ENCODE results near the gene RNFT2.
"Not testable (repeated sequence)": the region's sequence is repeated elsewhere in the genome, so short reads cannot be mapped to it uniquely, and the experiment has no call there.

Gene RNFT2

DNA sequence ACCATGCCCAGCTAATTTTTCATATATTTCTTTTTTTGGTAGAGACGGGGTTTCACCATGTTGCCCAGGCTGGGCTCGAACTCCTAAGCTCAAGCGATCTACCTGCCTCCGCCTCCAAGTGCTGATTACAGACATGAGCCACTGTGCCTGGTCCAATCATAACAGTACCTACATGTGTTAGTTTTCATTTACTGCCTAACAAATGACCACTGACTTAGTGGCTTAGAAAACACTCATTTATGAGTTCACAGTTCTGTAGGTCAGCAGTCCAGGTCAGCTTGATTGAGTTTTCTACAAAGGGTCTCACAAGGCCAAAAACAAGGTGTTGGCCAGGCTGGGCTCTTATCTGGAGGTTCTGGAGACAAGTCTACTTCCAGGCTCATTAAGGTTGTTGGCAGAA, 60.6 kb downstream of the RNFT2 start:
- DNase-seq = no peak

DNA sequence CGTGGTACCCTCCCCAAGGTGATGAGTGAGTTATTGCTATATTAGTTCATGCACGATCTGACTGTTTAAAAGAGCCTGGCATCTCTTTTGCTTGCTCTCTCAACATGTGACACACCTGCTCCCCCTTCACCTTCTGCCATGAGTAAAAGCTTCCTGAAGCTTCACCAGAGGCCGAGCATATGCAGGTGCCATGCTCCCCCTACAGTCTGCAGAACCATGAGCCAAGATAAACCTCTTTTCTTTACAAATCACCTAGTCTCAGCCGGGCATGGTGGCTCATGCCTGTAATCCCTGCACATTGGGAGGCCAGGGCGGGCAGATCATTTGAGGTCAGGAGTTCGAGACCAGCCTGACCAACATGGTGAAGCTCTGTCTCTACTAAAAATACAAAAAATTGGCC, 61.8 kb downstream of the RNFT2 start:
- DNase-seq = no peak

DNA sequence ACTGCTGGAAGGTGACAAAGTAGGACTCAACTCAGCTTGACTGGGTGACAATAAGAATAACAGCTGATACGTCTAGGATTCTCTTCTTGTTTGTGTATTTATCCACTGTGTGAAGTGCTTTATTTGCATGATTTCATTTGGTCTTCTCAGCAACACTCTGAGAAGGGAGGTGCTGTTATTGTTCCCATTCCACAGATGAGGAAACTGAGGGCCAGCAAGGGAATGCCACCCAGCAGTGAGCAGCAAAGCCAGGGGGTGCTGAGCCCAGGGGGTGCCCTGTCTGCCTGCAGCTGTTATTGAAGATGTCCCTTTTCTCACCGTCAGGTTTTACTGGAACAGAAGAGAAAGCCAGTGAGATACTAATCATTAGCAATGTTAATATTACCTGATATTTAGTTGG, 62.8 kb downstream of the RNFT2 start:
- no peak for DNase-seq

DNA sequence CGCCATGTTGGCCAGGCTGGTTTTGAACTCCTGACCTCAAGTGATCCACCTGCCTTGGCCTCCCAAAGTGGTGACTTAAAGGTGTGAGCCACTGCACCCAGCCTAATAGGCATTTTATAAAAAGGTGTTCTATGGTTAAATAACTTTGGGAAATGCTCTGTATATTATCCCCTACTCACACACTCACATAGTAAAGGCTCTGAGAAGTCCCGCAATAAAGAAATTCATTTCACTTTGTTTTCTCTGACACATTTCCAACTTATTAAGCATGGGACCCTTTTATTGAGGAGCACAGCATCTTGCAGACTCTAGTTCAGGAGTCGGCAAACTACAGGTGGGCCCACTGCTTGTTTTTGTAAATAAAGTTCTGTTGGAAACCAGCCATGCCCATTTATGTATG, 63.9 kb downstream of the RNFT2 start:
- DNase-seq = no peak

DNA sequence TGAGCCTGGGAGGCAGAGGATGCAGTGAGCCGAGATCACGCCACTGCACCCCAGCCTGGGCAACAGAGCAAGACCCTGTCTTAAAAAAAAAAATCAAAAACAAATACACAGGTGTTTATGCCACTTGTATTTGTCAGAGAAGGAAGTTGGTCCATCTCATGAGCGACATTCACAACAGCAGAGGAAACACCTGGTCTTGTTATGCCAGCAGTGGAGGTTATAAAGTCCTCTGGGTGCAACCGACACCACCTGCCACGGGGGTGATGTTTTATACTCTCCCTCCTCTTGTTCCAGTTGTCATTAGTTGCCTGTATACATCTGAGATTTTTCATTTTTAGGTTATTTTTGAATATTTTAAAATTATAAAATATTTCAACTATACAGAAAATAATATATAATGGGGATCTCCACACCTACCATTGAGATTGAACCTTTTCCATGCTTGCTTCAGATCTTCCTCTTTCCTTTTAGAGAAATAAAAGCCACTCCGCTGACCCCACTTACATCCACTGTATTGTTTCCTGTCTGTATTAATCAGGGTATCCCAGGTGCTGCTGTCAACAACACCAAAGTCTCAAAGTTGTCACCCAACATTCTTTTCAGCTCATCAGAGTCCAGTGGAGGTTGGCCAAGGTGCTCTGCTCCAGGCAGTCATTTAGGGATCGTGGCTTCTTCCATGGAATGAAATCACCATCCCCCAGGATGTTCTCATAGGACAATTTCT, 65.1 kb downstream of the RNFT2 start:
- DNase-seq = no peak

DNA sequence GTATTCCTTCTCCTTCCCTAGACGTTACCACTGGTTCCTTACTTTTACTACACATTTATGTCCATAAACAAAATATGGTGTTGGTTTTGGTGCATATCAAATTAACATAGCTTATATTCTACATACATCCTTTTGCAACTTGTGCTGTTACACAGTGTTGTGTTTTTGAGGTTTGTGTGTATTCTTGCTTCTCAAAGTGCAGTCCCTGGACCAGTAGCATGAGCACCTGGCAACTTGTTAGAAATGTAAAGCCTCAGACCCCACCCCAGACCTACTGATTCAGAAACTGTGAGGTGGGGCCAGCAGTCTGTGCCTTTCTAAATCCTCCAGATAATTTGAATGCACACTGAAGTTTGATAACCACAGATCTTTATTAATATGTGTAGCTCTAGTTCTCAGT, 65.9 kb downstream of the RNFT2 start:
- no peak for DNase-seq

DNA sequence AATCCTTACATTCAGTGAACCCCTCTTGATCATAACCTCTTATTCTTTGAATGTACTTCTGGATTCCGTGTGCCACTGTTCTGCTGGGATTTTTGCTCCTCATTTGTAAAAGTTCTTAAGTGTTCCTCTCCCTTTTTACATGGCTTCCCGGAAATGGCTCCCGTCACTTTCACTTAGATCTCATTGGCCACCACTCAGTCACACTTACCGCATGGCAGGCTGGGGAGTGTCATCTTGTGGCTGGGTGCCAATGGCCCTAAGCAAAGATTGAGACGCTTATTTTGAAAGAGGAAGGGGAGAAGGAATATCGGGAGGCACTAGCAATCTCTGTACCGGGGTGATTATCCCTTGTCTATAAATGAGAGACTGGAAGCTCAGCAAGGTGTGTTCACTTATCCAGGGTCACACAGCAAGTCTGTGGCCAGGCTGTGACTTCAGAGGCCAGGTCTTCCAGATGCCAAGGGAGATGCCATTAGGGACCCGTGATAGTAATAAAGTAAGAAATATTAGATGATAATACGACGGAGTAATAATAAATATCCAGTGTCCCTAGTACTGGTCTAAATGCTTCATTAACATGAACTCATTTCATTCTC, 68.8 kb downstream of the RNFT2 start:
- DNase-seq = no peak

DNA sequence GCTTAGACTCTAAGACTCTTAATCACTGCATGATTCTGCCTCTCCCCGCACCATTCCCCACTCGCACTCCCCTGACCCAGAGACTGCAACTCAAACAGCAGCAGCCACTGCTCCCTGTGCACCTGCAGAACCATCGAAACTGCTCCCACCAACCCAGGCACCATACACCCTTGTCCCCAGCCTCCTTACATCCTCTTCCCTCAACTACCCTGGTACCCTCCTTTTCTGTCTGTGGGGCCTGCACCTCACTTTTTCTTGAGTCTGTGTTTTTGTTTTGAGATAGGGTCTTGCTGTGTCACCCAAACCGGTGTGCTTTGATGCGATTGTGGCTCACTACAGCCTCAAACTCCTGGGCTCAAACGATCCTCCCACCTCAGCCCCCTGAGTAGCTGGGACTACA, 69.4 kb downstream of the RNFT2 start:
- no peak for DNase-seq

DNA sequence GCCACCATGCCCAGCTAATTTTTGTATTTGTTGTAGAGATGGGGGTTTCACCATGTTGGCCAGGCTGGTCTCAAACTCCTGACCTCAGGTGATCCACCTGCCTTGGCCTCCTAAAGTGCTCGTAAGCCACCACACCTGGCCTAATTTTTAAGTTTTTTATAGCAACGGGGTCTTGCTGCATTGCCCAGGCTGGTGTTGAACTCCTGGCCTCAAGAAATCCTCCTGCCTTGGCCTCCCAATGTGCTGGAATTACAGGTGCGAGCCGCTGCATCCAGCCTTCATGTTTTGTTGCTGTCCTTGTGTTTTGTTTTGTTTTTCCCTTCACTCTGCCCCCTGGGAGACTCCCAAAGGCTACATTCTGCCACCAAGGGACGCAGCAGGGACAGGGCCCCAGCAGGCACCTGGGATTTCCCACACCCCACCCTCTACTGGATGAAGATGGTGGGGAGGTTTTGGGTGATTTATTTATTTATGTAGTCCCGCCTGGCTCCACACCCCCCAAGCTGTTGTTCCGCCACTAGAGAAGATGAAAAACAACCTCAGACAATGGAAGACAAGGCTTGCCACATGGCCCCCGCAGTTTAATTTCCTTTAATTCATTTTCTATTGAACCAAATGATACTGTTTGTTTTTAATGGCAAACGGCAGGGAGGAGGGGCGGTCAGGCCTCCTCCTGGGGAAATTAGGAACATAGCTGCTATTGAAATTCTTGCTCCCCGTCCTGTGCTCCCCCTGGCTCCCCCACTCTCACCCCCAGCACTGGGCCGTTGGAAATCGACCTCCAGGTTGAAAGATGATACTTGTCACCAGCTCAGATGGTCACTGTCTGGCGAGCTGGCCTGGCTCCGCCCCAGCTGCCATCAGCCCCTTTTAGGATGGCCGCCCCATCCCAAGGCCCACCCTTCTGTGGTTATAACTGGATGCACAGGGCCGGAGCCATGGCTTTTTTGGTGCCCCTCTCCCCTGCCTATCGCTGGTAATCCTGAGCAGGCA, 70.3 kb downstream of the RNFT2 start:
- no peak for DNase-seq

DNA sequence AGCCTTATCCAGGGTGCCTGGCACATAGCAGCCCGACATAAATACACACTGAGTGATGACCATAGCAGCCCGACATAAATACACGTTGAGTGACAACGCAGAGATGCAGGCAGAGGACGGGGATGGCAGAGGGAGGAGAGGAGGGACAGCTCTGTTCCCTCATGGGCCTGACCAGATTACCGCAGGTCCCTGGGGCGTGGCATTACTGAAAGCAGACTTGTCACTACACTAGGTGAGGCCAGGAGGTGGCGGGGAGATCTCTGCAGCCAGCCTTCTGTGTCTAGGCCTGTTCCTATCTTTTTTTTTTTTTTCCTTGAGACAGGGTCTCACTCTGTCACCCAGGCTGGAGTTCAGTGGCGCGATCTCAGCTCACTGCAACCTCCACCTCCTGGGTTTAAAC, 74.1 kb downstream of the RNFT2 start:
- DNase-seq = no peak

DNA sequence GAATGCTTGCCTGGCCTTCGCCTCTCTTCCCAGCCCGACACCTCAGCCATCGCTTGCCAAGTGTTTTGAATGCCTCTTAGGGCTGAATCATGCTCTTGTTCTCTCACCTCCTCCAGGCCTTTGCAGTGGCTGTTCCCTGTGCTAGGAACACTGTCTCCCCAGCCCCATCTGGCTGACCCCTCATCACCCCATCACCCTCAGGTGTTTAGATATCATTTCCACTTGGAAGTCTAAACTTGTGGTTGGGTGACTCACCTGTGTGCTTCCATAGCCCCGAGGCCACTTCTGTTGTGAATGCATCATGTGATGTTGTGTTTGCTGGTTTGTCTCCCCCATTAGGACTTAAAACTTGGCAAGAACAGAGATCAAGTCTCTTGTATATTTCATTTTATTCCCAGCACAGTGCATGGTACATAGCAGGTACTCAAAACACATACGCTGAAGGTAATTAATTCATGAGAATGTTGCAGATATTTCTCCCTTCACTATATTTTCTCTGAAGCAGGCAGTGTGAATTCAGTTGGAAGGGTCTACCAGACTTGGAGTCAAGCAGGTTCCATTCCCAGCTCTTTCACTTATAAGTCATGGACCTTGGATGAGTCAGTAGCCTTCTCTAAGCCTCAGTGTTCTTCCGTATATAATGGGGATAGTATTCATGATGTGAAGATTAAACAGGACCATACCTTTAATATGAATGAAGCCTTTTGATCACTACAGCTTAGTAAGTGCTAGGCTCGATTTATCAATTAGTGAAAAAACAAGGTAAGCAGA, 75.3 kb downstream of the RNFT2 start:
- DNase-seq = no peak

DNA sequence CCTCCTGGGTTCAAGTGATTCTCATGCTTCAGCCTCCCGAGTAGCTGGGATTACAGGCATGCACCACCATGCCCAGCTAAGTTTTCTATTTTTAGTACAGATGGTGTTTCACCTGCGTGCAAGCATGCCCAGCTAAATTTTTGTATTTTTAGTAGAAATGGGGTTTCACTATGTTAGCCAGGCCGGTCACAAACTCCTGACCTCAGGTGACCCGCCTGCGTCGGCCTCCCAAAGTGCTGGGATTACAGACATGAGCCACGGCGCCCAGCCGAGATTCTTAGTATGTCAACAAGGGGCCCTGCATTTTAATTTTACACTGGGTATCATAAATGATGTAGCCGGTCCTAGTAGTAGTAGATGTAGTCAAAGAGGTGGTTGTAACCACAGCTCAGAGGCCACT, 76.7 kb downstream of the RNFT2 start:
- DNase-seq = not testable (repeated sequence)

DNA sequence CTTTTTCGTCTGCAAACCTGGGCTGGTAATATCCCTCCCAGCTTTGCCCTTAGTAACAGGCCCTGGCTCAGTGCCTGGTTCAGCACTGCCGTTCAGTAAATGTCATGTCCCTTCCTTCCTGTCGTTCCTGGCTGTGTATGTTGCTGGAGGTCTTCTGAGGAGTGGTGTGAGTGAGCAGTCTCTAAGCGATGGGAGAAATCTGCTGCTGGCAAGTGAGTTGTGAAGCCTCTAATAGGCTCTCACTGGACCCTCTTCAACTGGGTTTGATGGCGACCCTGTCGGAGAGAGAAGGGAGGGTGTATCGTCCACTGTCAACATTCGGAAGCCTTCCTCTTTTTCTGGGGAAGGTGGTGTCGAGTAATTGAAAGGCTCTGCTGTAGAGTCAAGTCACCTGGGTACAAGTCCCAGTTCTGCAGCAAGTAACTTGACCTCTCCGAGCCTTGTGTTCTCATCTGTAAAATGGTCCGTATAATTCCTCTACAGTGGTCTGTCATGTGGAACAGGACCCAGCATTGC, 80.3 kb downstream of the RNFT2 start:
- DNase-seq = no peak

DNA sequence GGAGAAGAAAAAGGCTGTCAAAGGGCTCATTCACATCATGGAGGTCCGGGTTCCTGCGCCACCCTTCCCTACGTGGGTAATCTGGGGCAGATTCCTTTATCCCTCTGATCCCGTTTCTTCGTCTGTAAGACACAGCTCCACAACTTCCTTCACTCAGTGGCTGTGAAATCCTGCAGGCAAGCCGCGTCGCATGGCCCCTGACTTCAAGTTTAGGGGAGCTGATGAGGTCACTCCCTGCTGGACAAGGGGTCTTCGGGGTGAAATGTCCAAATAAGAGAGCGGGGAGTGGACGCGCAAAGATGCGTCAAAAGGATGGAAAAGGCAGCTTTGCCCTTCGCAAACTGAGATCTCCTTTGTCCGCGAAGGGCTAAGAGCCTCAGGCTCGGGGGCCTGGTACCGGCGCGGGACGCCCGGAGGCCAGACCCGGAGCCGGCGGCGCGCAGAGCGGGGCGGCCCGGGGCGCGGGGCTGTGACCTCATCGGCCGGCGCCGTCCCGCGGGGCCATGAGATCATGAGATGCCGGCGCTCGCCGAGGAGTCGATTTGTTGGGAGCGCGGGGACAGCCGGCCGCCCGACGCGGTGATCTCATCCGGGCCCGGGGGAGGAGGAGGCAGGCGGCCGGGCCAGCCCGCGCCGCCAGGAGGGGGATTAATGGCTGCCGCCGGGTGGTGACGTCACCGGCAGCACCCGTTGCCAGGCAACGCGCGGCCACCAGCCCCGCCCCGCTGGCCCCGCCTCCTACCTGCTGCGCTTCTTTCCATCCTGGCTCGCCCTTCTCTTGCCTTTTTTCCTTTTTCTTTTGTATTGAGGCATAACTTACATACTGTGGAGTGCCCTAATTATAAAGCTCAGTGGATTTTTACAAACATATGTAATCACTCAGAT, 81.1 kb downstream of the RNFT2 start:
- DNase-seq = peak; percentile 87 to 88

DNA sequence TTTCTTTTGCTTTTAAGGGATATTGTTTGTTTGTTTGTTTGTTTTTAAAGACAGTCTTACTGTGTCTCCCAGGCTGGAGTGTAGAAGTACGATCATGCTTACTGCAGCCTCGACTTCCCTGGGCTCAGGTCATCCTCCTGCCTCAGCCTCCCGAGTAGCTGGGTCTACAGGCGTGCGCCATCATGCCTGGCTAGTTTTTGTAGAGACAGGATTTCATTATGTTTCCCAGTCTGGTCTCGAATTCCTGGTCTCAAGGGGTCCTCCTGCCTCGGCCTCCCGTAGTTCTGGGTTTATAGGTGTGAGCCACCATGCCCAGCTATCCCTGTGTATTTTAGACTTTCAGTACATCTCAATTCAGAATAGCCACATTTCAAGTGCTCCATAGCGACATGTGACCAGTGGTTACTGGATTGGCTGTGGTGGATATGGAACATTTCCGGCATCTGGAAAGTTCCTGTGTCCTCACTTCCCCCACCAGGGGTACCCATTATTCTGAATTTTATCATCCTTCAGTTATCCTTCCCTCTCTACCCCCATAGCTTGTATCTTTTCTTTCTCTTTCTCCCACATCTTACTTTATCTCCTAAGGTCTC, 82.0 kb downstream of the RNFT2 start:
- DNase-seq = no peak

DNA sequence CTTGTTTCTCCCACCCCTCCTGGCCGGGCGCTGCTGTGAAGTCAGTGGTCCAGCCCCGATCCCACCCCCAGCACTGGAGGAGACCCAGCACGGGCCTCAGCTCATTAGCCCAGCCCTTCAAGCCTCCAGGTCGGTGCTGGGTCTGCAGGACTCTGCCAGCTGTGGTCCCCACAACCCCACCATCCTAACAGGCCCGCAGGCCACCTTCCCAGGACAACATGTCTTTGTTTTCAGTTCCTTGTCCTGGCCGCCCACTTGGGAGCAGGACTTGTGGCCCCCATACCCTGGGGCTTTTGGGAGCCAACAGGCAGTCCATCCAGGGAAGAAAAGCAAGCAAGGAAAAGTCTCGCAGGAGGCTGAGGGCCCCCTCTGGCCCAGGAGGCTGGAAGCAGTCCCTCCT, 83.2 kb downstream of the RNFT2 start:
- no peak for DNase-seq

DNA sequence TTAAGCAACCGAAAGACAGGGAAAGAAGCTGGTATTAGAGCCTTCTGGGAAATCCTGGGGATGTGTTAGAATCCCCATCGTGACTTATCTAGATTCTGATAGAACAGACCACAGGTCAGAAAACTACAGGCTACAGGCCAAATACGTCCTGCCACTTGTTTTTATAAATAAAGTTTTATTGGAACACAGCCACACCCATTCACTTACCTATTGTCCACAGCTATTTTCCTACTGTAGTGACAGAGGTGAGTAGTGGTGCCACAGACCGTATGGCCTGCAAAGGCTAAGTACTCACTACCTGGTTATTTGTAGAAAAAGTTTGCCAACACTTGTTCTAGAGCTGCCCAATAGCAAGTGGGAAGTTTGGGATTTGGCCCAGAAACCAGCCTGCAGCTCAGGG, 89.3 kb downstream of the RNFT2 start:
- no peak for DNase-seq

DNA sequence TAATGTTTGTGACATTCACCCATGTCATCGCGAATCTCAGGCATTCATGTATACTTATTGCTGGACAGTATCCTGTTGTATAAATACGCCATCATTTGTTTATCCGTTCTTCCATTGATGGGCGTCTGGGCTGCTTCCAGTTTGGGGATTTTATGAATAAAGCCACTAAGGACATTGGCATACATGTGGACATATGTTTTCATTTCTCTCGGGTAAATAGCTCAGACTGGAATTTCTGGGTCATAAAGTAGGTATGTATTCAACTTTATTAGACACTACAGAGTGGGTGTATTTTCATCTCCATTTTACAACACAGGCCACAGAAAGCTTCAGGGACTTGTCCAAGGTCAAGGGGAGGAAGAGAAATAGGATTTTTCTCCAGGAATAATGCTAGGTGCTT, 94.2 kb downstream of the RNFT2 start:
- no peak for DNase-seq

DNA sequence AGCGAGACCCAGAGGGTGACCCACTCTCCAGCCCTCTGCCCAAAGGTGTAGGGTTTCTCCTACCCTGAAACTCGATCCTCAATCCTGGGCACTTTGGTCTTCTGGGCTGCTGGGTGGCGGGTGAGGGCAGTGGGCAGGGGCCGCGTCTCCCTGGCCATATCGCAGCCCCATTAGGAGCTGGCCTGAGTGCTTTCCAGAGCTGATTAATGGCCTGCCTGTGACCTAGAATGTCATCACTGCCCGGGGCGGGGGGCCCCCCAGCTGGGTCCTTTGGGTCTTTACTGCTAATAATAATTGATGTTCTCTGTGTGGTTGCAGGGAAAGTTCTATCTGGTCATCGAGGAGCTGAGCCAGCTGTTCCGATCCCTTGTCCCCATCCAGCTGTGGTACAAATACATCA, 95.4 kb downstream of the RNFT2 start:
- no peak for DNase-seq

DNA sequence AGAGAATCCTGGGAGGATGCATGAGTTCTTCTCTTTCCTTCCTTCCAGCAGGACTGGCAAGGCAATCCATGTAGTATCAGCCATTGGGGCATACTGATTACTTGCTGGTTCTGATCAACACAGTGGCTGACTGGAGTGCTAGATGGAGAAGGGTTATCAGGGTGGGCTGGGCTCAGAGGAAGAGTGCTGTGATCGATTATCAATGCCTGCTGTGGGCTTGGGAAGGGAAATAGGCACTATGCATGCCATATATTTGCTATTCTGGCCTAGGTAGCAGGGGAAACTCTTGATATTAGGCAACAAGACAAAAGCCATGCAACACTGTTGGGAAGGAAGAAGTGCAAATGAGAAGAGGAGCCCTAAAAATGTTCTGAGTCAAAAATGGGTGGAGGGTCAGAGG, 97.4 kb downstream of the RNFT2 start:
- DNase-seq = no peak

DNA sequence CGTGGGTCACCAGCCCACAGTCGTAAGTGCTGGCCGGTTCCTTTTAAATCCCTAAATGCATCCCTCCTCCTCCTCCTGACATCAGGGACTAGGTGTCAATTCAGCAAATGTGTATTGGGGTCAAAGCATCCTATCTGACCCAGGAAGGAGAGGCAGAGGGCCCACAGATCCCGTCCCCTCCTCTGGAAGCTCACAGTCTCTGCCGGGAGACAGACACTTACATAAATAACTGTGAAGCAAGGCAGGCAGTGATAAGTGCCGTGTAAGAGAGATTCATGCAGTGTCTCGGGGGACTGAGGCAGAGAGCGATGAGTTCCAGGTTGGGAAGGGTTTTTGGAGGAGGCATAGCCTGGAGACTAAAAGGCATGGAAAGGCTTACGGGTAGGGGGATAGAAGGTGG, 99.0 kb downstream of the RNFT2 start:
- no peak for DNase-seq
